ENCODE measurements around the gene PNPLA3.

DNA sequence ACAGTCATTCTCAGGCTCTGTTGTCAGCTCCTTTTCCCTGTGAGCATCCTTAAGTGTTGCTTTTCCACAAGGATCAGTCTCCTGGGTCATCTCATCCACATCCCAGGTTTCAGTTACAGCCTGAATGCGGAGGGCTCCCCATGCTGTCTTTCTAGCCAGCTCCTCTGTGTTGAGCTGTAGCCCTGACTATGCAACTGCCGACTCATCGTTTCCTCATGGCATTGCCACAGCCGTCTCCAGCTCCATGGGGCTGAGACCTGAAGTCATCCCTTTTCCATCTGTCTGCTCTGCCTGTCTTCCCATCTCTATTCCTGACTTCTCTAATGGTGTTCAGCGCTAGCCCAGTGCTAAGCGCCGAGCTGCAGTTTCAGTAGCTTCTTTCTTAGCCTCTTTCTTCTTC, 43.5 kb downstream of the PNPLA3 start:
- TF ChIP-seq CTCF (IDR thresholded peaks at IDR 0.05) (no peak), POLR2AphosphoS5 (IDR thresholded peaks at IDR 0.05; ENCODE audit: low read depth, low read length) (no peak)

Data from Panc1 (cell line).